ENCODE data around the gene PDPK1.
A peak's percentile ranks its signal among the peaks of the same experiment; 100 is the strongest.
"Not testable (repeated sequence)": the region's sequence is repeated elsewhere in the genome, so short reads cannot be mapped to it uniquely, and the experiment has no call there.

Gene PDPK1

GRCh38 chr16:2528161-2529060 lies 9.4 kb upstream of the PDPK1 start:
- peaks cover 48% of the 10 kb centered on the region for H3K4me1 Mint-ChIP-seq
- no peaks in the 10 kb centered on the region for H3K27me3 Mint-ChIP-seq
- ATAC-seq (no peak), DNase-seq (no peak)
- no peak overlapping the region for H3K27ac Mint-ChIP-seq
- no peaks in the 10 kb centered on the region for H3K9me3 Mint-ChIP-seq
- H3K4me3 Mint-ChIP-seq, result no peak overlapping the region

- Mint-ChIP-seq H3K9me3 (no peaks in the 10 kb centered on the region), H3K4me3 (no peak overlapping the region), H3K27me3 (no peaks in the 10 kb centered on the region), H3K4me1 (peaks cover 40% of the 10 kb centered on the region), H3K27ac (no peak overlapping the region)
- no peak for DNase-seq
- ATAC-seq, result no peak
Measured at GRCh38 chr16:2529061-2529931, 8.5 kb upstream of the PDPK1 start.

DNA sequence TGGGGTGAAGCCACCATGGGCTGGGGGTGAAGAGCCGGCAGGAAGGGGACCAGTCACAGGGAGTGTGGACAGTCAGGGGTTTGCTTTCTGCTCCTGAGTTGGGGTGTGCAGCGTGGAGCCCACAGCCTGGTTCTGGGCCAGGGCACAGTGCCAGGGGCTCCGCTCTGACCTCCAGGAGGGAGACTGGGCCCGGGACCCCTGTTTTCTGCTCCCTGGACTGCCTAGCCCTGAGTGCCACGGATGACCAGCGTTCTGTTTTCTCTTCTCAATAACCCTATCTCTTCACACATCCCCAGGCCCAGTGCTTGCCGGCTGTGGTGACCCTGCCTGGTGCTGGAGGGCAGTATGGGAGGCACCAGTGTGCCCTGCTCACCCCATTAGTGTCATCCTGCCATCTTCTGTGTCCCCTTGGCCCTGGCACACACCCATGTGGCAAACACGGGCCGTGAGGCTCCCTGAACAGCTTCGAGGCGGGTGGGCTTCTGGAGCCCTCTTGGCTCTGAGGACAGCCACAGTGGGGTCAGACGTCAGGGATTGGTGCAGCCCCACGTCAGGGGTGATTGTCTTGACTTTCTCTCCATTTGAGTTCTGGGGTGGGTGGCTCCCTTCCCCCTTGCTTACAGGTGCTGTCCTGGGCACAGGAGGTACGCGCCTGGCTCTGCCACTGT lies 7.7 kb upstream of the PDPK1 start:
- Mint-ChIP-seq H3K4me1 (peaks cover 36% of the 10 kb centered on the region), H3K27me3 (no peaks in the 10 kb centered on the region), H3K4me3 (no peak overlapping the region), H3K27ac (no peak overlapping the region), H3K9me3 (no peaks in the 10 kb centered on the region)
- no peak for DNase-seq
- no peak for ATAC-seq

DNA sequence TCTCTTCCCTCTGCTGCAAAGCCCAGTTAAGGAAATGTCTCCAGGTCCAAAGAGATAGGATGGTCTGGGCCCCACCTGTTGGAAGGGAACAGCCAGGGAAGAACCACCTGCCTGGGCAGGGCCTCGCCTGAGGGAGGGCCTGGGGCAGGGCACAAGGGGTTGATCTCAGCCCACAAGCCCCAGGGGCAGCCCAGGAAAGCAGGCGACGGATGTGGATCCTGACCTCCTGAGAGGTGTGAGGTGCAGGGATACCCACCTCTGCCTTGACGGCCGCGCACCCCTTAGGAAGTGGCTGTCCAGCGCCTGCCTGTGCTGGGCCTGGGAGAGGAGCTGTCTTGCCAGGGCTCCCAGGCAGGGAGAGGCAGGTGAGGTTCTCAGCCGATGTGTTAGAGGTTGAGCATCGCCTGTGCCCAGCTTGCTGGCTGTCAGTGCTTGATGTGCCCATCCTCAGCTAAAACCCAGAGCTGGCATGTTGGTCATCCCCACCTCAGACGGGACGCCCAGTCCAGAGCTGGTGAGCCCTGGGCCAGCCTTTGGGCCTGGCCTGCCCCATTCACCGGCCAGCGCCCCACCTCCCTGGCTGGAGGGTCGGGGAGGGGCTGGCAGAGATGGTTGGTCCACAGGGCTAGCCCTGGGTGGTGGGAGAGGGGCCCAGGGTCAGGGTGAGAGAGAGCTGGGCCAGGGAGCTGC lies 7.0 kb upstream of the PDPK1 start:
- no peak for DNase-seq
- peak overlapping the region; percentile 91 to 95 for H3K4me3 Mint-ChIP-seq
- H3K27ac Mint-ChIP-seq, result peak overlapping the region in 1 of 2 donors; percentile 92
- no peak for ATAC-seq
- H3K27me3 Mint-ChIP-seq, result no peaks in the 10 kb centered on the region
- H3K4me1 Mint-ChIP-seq, result peaks cover 36% of the 10 kb centered on the region
- no peaks in the 10 kb centered on the region for H3K9me3 Mint-ChIP-seq

- DNase-seq, result no peak
- ATAC-seq, result no peak
- H3K9me3 Mint-ChIP-seq, result no peaks in the 10 kb centered on the region
- peaks cover 36% of the 10 kb centered on the region for H3K4me1 Mint-ChIP-seq
- no peaks in the 10 kb centered on the region for H3K27me3 Mint-ChIP-seq
- peak within 1 kb of the TSS; percentile 94 to 96 for H3K27ac Mint-ChIP-seq
- H3K4me3 Mint-ChIP-seq, result peak within 1 kb of the TSS; percentile 91 to 95
Measured at GRCh38 chr16:2531371-2531695, 6.5 kb upstream of the PDPK1 start, which contains the start of gene CEMP1. TSS of gene CEMP1 (minus strand) at chr16:2531408. CDS start at chr16:2531073, 335 bp downstream.

DNA sequence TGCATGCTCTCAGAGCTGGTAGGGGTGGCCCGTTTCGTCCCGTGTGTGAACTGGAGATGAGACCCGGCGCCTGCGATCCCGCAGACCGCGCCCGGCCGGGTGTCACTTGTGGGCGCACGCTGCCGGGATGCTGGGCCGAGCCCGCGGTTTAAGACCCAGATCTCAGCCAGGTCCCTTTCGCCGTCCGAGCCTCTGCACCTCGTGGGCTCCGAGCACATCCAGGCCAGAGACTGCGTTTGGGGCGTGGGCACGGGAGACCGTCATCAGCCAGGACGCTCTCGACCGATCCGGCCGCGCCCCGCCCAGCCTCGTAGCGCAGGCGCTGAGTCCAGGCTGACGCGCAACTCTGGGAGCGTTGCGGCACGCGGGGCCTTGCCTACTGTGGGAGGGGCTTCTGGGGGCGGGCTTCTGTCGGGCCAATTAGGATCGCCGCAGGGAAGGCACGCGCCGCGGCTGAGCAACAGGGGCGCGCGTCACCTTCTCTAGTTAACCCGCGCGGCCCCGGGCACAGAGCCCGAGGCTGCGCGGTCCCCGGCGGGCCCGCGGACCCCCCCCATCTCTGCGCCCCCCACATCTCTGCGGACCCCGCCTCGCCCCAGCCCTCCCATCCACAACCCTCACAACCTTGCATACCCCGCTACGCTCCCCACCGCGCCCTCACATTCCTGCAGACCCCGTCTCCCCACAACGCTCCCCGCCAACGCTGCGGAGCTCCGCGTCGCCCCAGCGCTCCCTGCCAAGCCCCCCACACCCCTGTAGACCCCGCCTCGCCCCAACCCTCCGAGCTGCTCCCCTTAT lies 5.9 kb upstream of the PDPK1 start:
- ATAC-seq (peak; percentile 90), DNase-seq (peak; percentile 95 to 98)
- Mint-ChIP-seq H3K27ac (peak overlapping the region; percentile 94 to 96), H3K9me3 (no peaks in the 10 kb centered on the region), H3K27me3 (no peaks in the 10 kb centered on the region), H3K4me1 (peaks cover 42% of the 10 kb centered on the region), H3K4me3 (peak overlapping the region; percentile 91 to 95)

GRCh38 chr16:2532494-2533141 lies 5.2 kb upstream of the PDPK1 start:
- DNase-seq, result peak; percentile 69 to 79
- Mint-ChIP-seq H3K4me1 (peaks cover 41% of the 10 kb centered on the region), H3K27me3 (no peaks in the 10 kb centered on the region)

DNA sequence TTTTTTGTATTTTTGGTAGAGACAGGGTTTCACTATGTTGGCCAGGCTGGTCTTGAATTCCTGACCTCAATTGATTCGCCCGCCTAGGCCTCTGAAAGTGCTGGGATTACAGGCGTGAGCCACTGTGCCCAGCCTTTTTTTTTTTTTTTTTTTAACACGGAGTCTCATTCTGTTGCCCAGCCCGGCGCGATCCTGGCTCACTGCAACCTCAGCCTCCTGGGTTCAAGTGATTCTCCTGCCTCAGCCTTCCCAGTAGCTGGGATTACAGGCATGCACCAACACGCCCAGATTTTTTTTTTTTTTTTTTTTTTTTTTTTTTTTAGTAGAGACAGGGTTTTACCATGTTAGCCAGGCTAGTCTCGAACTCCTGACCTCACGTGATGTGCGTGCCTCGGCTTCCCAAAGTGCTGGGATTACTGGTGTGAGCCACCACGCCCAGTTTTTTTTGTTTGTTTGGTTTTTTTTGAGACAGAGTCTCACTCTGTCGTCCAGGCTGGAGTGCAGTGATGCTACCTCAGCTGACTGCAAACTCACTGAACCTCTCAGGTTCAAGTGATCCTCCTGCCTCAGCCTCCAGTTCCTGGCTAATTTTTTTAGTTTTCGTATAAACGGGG lies 4.6 kb upstream of the PDPK1 start:
- Mint-ChIP-seq H3K4me1 (peaks cover 41% of the 10 kb centered on the region), H3K27ac (peak overlapping the region; percentile 94 to 96), H3K4me3 (peak overlapping the region; percentile 91 to 95)
- DNase-seq, result peak in 1 of 2 donors; percentile 15
- H3K9me3 Mint-ChIP-seq, H3K27me3 Mint-ChIP-seq, ATAC-seq: not testable (repeated sequence)

More at GRCh38 chr16:2532494-2533141, 5.2 kb upstream of the PDPK1 start:
- no peaks in the 10 kb centered on the region for H3K9me3 Mint-ChIP-seq
- peak overlapping the region; percentile 91 to 95 for H3K4me3 Mint-ChIP-seq
- peak overlapping the region; percentile 94 to 96 for H3K27ac Mint-ChIP-seq
- peak; percentile 47 for ATAC-seq

DNA sequence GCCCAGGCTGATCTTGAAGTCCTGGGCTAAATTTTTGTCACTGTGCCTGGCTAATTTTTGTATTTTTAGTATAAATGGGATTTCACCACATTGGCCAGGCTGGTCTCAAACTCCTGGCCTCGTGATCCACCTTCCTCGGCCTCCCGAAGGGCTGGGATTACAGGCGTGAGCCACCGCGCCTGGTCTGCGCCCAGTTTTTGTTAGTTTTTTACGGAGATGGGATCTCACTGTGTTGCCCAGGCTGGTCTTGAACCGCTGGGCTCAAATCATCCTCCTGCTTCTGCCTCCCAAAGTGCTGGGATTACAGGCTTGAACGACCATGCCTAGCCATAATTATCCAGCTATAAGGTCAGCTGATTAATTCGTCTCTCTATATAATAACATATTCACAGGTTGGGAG lies 3.9 kb upstream of the PDPK1 start:
- ATAC-seq (no peak), DNase-seq (no peak)
- Mint-ChIP-seq H3K4me3 (peak overlapping the region; percentile 43 to 57), H3K27me3 (no peaks in the 10 kb centered on the region), H3K9me3 (no peaks in the 10 kb centered on the region), H3K4me1 (peaks cover 46% of the 10 kb centered on the region), H3K27ac (peak overlapping the region in 1 of 2 donors; percentile 88)

DNA sequence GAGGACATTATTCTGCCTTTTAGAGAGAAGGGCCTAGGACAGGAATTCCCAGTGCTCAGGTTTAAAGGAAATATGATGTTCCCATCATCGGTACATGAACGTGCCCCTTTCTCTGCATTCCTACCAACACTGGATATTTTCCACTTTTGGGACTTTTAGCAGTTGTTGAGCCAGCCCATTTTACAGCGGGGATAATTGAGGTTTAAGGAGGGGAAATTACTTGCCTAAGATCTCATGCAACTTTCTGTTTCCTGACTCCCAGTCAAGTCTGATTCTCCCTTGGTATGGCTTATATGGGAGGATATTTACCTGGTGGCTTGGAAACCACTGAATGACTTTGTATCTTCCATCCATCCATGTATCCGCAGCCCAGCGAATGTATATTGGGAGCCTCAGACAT lies 3.5 kb upstream of the PDPK1 start:
- ATAC-seq, H3K27ac Mint-ChIP-seq, H3K9me3 Mint-ChIP-seq, DNase-seq, H3K27me3 Mint-ChIP-seq: not testable (repeated sequence)
- Mint-ChIP-seq H3K4me3 (peak overlapping the region in 1 of 2 donors; percentile 57), H3K4me1 (peaks cover 51% of the 10 kb centered on the region)

- no peaks in the 10 kb centered on the region for H3K27me3 Mint-ChIP-seq
- peaks cover 58% of the 10 kb centered on the region for H3K4me1 Mint-ChIP-seq
- DNase-seq, result no peak
- ATAC-seq, result no peak
- H3K27ac Mint-ChIP-seq, result no peak overlapping the region
- H3K9me3 Mint-ChIP-seq, result no peaks in the 10 kb centered on the region
- H3K4me3 Mint-ChIP-seq, result no peak overlapping the region
Measured at GRCh38 chr16:2535625-2536013, 2.2 kb upstream of the PDPK1 start.

- DNase-seq, H3K27me3 Mint-ChIP-seq, ATAC-seq, H3K9me3 Mint-ChIP-seq: not testable (repeated sequence)
- H3K27ac Mint-ChIP-seq, result peak overlapping the region; percentile 66 to 86
- H3K4me1 Mint-ChIP-seq, result peaks cover 44% of the 10 kb centered on the region
- peak overlapping the region; percentile 83 to 94 for H3K4me3 Mint-ChIP-seq
Measured at GRCh38 chr16:2539192-2539844, 1.5 kb downstream of the PDPK1 start.

GRCh38 chr16:2539845-2540458 lies 2.1 kb downstream of the PDPK1 start:
- Mint-ChIP-seq H3K27ac (peak overlapping the region in 1 of 2 donors; percentile 27), H3K4me3 (peak overlapping the region; percentile 13 to 94), H3K4me1 (peaks cover 44% of the 10 kb centered on the region)
- H3K9me3 Mint-ChIP-seq, H3K27me3 Mint-ChIP-seq, ATAC-seq: not testable (repeated sequence)
- DNase-seq, result peak in 1 of 2 donors; percentile 34

Measured in stimulated activated naive CD8-positive, alpha-beta T cell treated with anti-CD3 and anti-CD28 coated beads, Interleukin-15, amount 100 ng/mL, for 72 hours (primary cell).